Renal cortical epithelial cell (primary cell): ENCODE measurements around the gene ZNF764. TPM values are rescaled to one million over a fixed set of nuclear protein-coding genes. Genes with fewer than 3 reads are reported as not detected.

Experiments used
- DNase-seq: peaks from one replicate; pipeline ENCODE4 v3.0.0-alpha.2; 2011; ENCODE audit warnings: low read depth
- total RNA-seq: library from RNA; depleted of rRNA; stranded (reverse); fragments of >200 nt; gene quantifications from 2 replicates; pipeline ENCODE4 v1.2.3, GENCODE V29; 2014

ZNF764 gene
- total RNA-seq, 1 donor from 2014 or later: 6.9 TPM

DNA sequence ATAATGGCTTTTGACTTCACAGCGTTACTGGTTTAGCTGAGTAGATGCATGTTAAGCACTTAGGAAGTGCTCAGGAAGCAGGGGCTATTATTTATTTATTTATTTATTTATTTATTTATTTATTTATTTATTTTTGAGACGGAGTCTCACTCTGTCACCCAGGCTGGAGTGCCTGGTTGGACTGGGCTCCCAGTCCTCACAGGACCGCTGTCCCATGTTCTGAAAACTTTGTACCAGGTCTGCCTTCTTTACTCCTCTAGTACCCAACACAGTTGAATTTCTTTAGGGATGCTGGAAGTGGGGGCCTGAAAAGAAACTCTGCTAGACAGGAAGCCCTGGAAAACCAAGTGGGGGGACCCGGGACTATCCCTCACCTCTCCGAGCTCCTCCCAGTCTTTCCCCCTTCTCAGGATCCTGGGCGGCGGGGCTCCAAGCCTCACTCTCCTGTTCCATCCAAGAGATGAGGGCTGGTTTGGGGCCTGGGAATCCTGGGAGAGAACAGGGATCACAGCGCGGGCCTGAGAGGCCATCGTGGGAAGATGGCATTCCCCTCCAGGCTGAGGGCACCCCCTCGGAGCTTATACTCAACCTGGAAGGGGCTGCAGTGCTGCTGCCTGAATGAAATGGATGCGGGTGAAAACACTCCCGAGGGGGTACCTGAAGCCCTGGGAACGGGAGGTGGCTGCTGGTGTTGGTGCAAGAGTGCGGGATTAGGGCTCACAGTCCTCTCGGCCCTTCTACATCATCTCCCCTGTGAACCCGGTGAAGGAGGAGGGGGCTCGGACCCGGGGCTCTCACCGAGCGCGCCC lies 12.7 kb upstream of the ZNF764 start:
- DNase-seq: peak; percentile 30

DNA sequence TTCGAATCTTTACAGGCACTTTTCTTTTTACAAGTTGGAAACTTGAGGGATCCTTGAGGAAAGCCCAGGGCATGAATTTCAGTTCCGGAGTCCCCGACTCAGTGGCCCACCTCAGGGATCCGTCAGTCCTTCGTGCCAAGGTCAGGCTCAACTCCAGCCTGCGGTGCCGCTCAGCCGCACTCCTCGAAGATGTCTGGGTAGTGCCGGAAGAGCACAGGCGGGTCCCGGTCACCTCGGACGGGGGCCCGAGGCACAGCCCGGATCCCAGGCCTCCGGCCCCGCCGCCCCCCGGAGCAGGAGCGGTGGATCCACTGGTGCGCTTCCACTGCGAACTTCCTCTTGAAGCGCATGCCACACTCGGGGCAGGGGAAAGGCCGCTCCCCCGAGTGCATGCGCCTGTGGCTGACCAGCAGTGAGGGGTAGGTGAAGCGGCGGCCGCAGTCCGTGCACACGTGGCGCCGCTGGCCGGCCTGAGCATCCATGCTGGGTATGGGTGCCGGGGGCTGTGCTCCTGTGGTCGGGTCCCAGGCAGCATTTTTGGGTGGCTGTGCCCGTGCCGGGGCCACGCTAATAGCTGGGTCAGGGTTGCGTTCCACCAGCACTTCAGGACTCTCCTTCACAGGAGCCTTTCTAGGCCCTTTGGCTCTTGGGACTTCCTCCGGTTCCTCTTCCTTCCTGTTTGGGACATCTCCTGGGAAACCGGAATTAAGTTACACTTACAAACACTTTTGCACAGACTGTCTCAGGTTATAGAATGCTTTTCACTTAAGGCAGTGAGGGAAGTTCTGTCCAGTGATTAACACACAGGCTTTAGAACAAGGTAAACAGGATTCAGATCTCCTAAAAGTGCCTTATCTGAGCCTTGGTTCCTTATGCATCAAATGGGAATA lies 11.8 kb upstream of the ZNF764 start:
- no peak for DNase-seq

GRCh38 chr16:30569281-30569680 lies 11.1 kb upstream of the ZNF764 start:
- DNase-seq: no peak

DNA sequence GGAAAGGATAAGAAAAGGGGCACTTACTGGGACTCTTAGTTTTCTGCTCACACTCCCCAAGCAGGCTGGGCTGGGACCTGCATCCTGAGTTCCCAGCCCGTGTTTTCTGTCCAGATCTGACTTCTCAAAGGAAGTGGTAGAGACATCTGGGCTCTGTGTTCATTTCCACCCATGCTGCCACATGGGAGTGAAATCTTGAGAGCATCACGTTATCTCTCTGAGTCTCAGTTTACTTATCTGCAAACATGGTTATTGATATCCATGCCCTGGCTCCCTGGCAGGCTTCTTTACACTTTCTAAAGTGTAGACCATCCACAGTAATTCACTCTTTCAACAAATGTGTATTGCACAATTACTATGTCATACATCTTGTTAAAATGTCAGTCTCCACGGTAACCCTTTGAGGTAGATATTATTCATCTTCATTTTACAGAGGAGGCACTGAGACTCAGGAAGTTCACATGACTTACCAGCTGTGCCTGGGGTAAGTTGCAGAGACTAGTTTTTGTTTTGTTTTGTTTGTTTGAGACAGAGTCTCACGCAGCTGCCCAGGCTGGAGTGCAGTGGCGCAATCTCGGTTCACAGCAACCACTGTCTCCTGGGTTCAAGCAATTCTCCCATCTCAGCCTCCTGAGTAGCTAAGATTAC lies 9.9 kb upstream of the ZNF764 start:
- peak; percentile 82 for DNase-seq

DNA sequence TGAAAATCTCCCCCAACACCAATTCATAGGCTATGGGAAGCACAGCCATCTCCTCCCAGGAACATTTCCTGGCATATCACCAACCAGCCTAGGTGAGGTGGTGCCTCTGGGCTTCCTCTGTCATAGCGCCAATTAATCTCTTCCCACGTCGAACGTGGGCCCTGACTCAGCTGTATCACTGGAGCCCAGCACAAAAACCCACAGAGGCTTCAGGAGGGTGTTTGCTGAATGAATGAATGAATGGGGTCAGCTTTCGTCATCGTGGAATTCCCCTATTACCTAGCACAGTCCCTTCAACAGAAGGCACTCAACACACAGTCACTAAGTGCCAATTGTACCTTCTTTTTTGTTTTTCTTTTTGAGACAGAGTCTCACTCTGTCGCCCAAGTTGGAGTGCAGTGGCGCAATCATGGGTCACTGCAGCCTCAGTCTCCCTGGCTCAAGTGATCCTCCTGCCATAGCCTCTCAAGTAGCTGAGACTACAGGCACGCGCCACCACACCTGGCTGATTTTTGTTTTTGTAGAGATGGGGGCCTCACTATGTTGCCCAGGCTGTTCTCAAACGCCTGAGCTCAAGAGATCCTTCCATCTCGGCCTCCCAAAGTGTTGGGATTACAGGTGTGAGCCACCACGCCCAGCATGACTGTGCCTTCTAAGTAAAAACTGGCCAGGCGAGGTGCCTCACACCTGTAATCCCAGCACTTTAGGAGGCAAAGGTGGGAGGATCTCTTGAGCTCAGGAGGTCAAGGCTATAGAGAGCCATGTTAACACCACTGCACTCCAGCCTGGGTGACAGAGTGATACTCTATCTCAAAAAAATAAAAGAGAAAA lies 9.2 kb upstream of the ZNF764 start:
- DNase-seq: peak; percentile 69

DNA sequence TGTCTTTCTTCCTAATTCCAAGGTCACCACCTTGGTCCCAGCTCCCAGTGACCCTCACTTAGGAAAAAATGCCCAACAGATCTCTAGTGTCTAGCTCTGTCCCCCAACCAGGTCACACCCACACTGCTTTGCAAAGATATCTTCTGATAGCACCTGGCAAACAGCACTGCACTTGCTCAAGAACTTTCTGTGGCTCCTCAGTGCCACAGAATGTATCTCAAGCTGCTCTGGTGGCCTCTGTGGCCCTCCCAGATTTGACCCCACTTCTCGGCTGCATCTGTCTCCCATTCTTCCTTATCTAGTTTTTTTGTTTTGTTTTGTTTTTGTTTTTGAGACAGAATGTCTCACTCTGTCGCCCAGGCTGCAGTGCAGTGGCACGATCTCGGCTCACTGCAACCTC lies 8.4 kb upstream of the ZNF764 start:
- no peak for DNase-seq

DNA sequence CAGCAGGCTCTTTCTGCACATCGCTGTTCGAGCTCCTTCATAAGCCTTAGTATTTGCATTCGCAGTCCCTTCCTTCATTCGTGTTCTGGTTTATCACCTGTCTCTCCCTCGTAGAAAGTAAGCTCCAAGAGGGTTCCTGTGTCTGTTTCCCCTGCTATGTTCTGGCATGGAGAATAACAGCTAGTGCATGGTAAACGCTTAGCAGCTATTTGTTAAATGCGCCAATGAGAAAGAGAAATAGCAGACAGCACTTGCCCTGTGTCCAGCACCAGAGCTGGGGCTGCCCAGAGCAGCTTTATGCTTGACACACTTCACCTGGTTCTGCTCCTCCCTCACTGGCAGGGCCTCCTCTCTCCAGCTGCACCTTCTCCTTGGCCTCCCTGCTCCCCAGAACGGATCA lies 7.8 kb upstream of the ZNF764 start:
- DNase-seq: no peak

GRCh38 chr16:30565526-30565925 lies 7.4 kb upstream of the ZNF764 start:
- DNase-seq: no peak

GRCh38 chr16:30562021-30562420 lies 3.8 kb upstream of the ZNF764 start:
- DNase-seq: no peak

DNA sequence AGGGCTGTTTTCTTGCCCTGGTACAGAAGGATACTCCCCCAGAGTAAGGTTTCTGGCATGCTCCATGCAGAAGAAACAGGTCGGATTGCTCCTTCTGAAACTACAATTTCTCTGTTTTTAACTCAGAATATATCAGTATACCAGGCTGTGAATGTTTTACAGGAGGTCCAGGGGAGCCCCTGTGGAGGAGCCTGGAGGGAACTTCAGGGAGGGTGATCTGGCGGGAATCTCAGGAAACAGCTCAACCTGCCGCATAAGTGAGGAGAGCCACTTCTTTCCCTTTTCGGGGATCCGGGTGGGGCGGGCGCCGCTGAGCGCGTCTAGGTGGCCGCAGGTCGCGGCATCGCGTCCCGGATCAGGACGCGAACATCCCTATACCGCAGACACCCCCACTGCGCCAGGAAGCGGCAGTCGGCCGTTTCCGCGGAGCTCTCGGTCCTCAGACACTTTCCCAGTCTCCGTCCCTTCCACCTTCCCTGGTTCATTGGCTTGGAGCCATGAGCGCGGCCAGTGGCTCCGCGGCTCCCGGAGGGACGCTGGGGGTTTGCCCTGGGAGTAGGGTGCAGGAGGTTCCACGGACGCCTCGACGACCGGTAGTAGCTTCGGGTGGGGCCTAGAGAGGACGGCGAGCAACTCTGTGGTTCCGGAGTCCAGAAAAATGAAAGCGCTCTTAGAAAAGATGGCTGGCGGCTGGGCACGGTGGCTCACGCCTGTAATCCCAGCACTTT lies 3.1 kb upstream of the ZNF764 start:
- no peak for DNase-seq

DNA sequence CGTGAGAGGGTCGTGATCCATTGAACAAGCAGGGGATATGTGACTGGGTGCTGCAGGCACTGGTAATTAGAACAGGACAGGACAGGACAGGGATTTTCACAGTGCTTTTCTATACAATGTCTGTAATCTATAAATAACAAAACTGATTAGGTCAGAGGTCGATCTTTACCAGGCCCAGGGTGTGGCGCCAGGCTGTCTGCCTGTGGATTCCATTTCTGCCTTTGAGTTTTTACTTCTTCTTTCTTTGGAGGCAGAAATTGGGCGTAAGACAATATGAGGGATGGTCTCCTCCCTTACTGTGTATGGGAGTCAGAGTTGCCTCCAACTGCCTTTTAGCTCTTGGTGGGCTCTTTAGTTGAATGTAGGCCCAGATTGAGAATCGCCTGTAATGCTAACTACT lies 1.5 kb upstream of the ZNF764 start:
- no peak for DNase-seq

- no peak for DNase-seq
Measured at GRCh38 chr16:30558789-30559377, 709 bp upstream of the ZNF764 start.

DNA sequence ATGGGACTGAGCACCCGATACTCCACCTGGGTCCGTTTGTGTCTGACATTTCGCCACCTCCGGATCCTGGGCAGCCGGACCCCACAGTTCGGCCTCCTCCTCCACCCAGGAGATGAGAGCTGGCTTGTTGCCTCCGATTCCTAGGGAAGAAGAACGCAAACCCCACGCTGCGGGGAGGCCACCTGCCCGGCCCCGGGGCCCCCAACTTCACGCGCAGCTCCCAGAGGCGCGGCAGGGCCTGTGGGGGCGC lies 542 bp downstream of the ZNF764 start:
- DNase-seq: no peak

- no peak for DNase-seq
Measured at GRCh38 chr16:30556125-30556473, 2.1 kb downstream of the ZNF764 start.

DNA sequence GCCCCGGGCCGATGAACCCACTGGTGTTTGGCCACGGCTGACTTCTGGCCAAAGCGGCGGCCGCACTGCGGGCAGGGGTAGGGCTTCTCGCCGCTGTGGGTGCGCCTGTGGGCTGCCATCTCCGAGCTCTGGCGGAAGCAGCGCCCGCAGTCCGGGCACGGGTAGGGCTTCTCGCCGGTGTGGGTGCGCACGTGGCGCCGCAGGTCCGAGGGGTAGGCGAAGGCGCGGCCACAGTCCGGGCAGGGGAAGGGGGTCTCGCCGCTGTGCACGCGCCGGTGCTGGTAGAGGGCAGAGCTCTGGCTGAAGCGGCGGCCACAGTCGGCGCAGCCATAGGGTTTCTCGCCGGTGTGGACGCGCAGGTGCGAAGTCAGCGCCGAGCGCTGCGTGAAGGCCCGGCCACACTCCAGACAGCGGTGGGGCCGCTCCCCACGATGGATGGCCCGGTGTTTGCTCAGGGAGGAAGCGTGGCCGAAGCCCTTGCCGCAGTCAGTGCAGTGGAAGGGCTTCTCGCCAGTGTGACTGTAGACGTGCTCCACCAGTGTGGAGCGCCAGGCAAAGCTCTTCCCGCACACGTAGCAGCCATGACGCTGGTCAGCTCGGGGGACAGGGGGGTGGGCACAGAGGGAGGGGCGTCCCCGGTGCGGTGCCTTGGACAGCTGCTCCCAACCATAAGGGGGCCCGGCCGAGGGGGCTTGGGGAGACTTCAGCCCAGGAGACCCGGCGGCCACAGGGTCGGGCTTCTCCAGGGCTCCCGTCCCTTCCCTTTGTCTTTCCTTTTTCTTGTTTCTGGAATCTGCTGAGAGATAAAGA lies 2.7 kb downstream of the ZNF764 start:
- DNase-seq: no peak

DNA sequence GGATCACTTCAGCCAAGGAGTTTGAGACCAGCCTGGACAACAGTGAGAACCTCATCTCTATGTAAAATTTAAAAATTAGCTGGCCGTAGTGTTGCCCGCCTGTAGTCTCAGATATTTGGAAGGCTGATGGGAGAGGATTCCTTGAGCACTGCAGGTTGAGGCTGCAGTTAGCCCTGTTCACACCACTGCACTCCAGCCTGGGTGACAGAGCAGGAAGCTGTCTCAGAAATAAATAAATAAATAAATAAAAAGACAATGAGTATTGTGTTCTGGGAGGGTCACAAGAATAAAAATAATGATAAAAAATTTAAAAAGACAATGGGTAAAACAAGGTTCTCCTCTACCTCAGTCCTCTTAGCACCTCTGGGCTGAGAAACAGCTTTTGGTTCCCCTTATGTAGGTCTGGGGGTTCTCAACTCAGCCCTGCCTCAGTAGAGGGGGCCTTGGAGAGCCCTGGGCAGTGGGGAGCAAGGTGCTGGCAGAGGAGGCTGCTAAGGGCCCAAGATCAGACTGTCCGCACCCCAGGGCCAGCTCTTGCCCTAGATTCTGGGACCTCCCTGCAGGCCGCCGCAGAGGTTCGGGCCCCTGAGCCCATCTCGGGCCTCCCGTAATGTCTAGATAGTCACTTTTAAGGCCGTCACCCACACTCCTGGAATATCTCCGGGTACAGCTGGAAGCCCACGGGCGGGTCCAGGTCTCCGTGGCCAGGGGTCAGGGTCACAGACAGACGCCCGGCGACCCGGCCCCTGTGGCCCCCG lies 3.4 kb downstream of the ZNF764 start:
- DNase-seq: no peak

DNA sequence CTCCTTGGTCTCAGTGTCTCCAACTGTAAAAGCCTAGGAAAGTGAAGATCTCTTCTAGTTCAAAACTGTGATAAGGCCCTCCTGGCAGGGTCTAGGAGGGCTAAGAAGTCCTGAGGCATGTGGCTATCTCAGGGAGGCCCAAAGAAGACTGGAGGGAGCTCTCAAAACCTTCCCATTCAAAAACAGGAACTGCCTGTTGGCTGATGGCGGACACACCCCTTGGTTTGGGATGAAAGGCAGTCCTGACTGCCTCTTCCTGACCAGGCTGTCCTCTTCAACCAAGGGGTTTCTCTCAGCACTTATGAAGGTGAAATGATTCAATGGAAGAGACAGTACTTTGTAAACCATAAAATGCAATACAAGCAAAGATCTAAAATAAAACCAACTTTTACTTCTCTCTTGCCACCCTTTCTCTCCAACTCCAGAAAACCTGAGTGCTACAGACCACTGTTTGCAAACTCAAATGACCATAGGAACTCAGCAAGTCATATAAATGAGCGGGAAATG lies 4.7 kb downstream of the ZNF764 start:
- DNase-seq: no peak

- no peak for DNase-seq
Measured at GRCh38 chr16:30552956-30553355, 5.2 kb downstream of the ZNF764 start.

DNA sequence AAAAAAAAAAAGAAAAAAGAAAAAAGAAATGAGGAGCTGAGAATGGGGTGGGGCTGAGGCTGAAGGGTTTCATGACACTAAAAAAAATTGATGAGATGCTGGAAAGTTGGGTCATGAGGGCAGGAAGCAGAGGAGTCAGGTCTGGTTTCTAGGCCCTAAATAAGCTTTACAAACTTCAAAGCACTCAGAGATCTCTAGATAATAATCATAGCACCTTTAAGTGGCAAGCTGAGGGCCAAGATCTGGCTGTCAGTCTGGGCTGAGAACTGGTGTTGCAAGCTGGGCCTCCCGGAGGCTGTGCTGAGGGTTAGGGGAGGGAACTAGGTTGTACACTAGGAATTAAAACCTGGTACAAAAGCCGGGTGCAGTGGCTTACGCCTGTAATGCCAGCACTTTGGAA lies 6.4 kb downstream of the ZNF764 start:
- no peak for DNase-seq
